H9 (cell line): ENCODE data around the gene ZNF775. TPM values are rescaled to one million over a fixed set of nuclear protein-coding genes. Genes with fewer than 3 reads are reported as not detected.

Experiments
- DNase-seq: peaks from one replicate; pipeline ENCODE4 v3.0.0-alpha.2; 2017
- H2AFZ ChIP-seq: one replicate; pipeline ENCODE4 v1.6.1; 2013; ENCODE audit warnings: mild to moderate bottlenecking, low read length, control low read depth, moderate library complexity
- H2AK5ac ChIP-seq: 2 replicates; pipeline ENCODE4 v1.6.1; 2013; ENCODE audit warnings: low read length, control low read depth, mixed read lengths; ENCODE audit not compliant: insufficient read length
- H2BK120ac ChIP-seq: one replicate; pipeline ENCODE4 v1.6.1; 2013; ENCODE audit warnings: low read depth, mild to moderate bottlenecking, low read length, control low read depth, inconsistent platforms; ENCODE audit not compliant: poor library complexity, severe bottlenecking
- H2BK12ac ChIP-seq: 2 replicates; pipeline ENCODE4 v1.6.1; 2013; ENCODE audit warnings: low read length, control low read depth, mixed read lengths, low read depth; ENCODE audit not compliant: insufficient read length
- H2BK15ac ChIP-seq: 2 replicates; pipeline ENCODE4 v1.6.1; 2013; ENCODE audit warnings: low read depth, low read length, control low read depth
- H2BK20ac ChIP-seq: one replicate; pipeline ENCODE4 v1.6.1; 2013; ENCODE audit warnings: low read depth, mild to moderate bottlenecking, low read length, control low read depth, inconsistent platforms; ENCODE audit not compliant: poor library complexity, severe bottlenecking
- H2BK5ac ChIP-seq: 2 replicates; pipeline ENCODE4 v1.6.1; 2013; ENCODE audit warnings: low read length, control low read depth, mixed read lengths; ENCODE audit not compliant: insufficient read length
- H3K14ac ChIP-seq: 2 replicates; pipeline ENCODE4 v1.6.1; 2013; ENCODE audit warnings: low read length, control low read depth; ENCODE audit not compliant: insufficient read depth
- H3K18ac ChIP-seq: 2 replicates; pipeline ENCODE4 v1.6.1; 2013; ENCODE audit warnings: low read depth, mild to moderate bottlenecking, mixed read lengths, low read length, control low read depth; ENCODE audit not compliant: insufficient read length
- H3K23ac ChIP-seq: 2 replicates; pipeline ENCODE4 v1.6.1; 2013; ENCODE audit warnings: low read length, control low read depth, mixed read lengths, low read depth; ENCODE audit not compliant: insufficient read length
- H3K23me2 ChIP-seq: 2 replicates; pipeline ENCODE4 v1.6.1; 2013; ENCODE audit warnings: low read depth, mild to moderate bottlenecking, mixed read lengths, low read length, control low read depth; ENCODE audit not compliant: insufficient read length, poor library complexity, severe bottlenecking
- H3K27ac ChIP-seq: 2 replicates; pipeline ENCODE4 v1.5.1; 2013; ENCODE audit warnings: low read length, control low read depth, mixed read lengths, low read depth; ENCODE audit not compliant: insufficient read length
- H3K27me3 ChIP-seq: 2 replicates; pipeline ENCODE4 v1.6.1; 2013; ENCODE audit warnings: low read length, control low read depth, inconsistent platforms; ENCODE audit not compliant: insufficient read depth
- H3K4ac ChIP-seq: 2 replicates; pipeline ENCODE4 v1.6.1; 2013; ENCODE audit warnings: low read depth, mild to moderate bottlenecking, control low read depth, inconsistent platforms, low read length, moderate library complexity
- H3K4me1 ChIP-seq: 2 replicates; pipeline ENCODE4 v1.6.1; 2013; ENCODE audit warnings: low read length, control low read depth, inconsistent platforms; ENCODE audit not compliant: insufficient read depth
- H3K4me2 ChIP-seq: 2 replicates; pipeline ENCODE4 v1.6.1; 2013; ENCODE audit warnings: low read length, control low read depth, mixed read lengths; ENCODE audit not compliant: insufficient read length, insufficient read depth
- H3K56ac ChIP-seq: 2 replicates; pipeline ENCODE4 v1.6.1; 2013; ENCODE audit warnings: low read depth, mild to moderate bottlenecking, mixed read lengths, low read length, control low read depth; ENCODE audit not compliant: insufficient read length
- H3K79me1 ChIP-seq: 2 replicates; pipeline ENCODE4 v1.6.1; 2013; ENCODE audit warnings: low read depth, mild to moderate bottlenecking, moderate library complexity, low read length, control low read depth, inconsistent platforms; ENCODE audit not compliant: insufficient read depth, poor library complexity, severe bottlenecking
- H3K79me2 ChIP-seq: 2 replicates; pipeline ENCODE4 v1.6.1; 2013; ENCODE audit warnings: low read length, control low read depth, inconsistent platforms; ENCODE audit not compliant: insufficient read depth
- H3K9ac ChIP-seq: 2 replicates; pipeline ENCODE4 v1.6.1; 2013; ENCODE audit warnings: low read length, control low read depth, mixed read lengths; ENCODE audit not compliant: insufficient read length; ENCODE audit errors: extremely low read depth
- H3K9me3 ChIP-seq: one replicate; pipeline ENCODE4 v1.6.1; 2013; ENCODE audit warnings: low read depth, low read length, inconsistent platforms; ENCODE audit not compliant: control insufficient read depth
- H3T11ph ChIP-seq: one replicate; pipeline ENCODE4 v1.6.1; 2013; ENCODE audit warnings: mild to moderate bottlenecking, low read length, control low read depth, inconsistent platforms
- H4K20me1 ChIP-seq: one replicate; pipeline ENCODE4 v1.6.1; 2013; ENCODE audit not compliant: control insufficient read depth, insufficient read length, insufficient read depth
- H4K5ac ChIP-seq: 2 replicates; pipeline ENCODE4 v1.6.1; 2013; ENCODE audit warnings: low read depth, mild to moderate bottlenecking, mixed read lengths, low read length, control low read depth; ENCODE audit not compliant: insufficient read length
- H4K8ac ChIP-seq: replicated peaks from 2 replicates; pipeline ENCODE4 v1.6.1; 2013; ENCODE audit warnings: low read length, control low read depth, mixed read lengths, low read depth; ENCODE audit not compliant: insufficient read length
- H4K91ac ChIP-seq: 2 replicates; pipeline ENCODE4 v1.6.1; 2013; ENCODE audit warnings: low read depth, mild to moderate bottlenecking, moderate library complexity, mixed read lengths, low read length, control low read depth; ENCODE audit not compliant: insufficient read length
- H3K27ac Mint-ChIP-seq, 3 experiments: 2 replicates in 2 of 3; 3 replicates in 1 of 3; pipeline ENCODE4 v1.8.0; 2020 to 2021; ENCODE audit warnings: mixed read lengths in 3 of 3, mild to moderate bottlenecking in 1 of 3, moderate library complexity in 1 of 3
- H3K27me3 Mint-ChIP-seq: 2 replicates; pipeline ENCODE4 v1.8.0; 2021; ENCODE audit warnings: low read depth, mild to moderate bottlenecking, moderate library complexity, mixed read lengths
- H3K36me3 Mint-ChIP-seq, 3 experiments: 2 replicates in 2 of 3; 3 replicates in 1 of 3; pipeline ENCODE4 v1.8.0; 2020 to 2021; ENCODE audit warnings: low read depth in 3 of 3, mixed read lengths in 3 of 3; ENCODE audit not compliant: insufficient read depth in 1 of 3
- H3K4me1 Mint-ChIP-seq, 2 experiments: 2 replicates each; pipeline ENCODE4 v1.8.0; 2020; ENCODE audit warnings: mixed read lengths in 2 of 2
- H3K4me3 Mint-ChIP-seq, 2 experiments: 2 replicates in 1 of 2; 3 replicates in 1 of 2; pipeline ENCODE4 v1.8.0; 2020 to 2021; ENCODE audit warnings: mild to moderate bottlenecking in 2 of 2, mixed read lengths in 2 of 2, moderate library complexity in 1 of 2
- H3K9me3 Mint-ChIP-seq, 2 experiments: 2 replicates in 1 of 2; 3 replicates in 1 of 2; pipeline ENCODE4 v1.8.0; 2020; ENCODE audit warnings: mild to moderate bottlenecking in 2 of 2, mixed read lengths in 2 of 2, moderate library complexity in 1 of 2
- CTCF ChIP-seq: fragments of 200-600 bp; sonication (generic); conservative IDR thresholded peaks from 3 replicates; pipeline ENCODE4 v1.8.0; 2021; ENCODE audit warnings: antibody characterized with exemption, mild to moderate bottlenecking
- WGBS: extraction: QIAGEN DNeasy Blood & Tissue Kit; methylation state at CpG from one replicate; pipeline ENCODE4 v1.1.7; 2013; ENCODE audit warnings: missing lambda C conversion rate, low lambda C conversion rate, mixed read lengths; ENCODE audit not compliant: insufficient read length; ENCODE audit errors: extremely low coverage; 5-methylcytosine and 5-hydroxymethylcytosine counted together
- total RNA-seq: library from RNA; stranded (reverse); gene quantifications from 2 replicates; pipeline ENCODE4 v1.2.1, GENCODE V29; 2021

ZNF775 gene
- total RNA-seq, 1 experiment from 2014 or later: 10.5 TPM

GRCh38 chr7:150411606-150412005 lies 32.5 kb downstream of the ZNF775 start:
- no peak overlapping the region for H3K56ac ChIP-seq
- no peaks in the 10 kb centered on the region for H3K79me2 ChIP-seq
- no peaks in the 10 kb centered on the region for H3K9me3 ChIP-seq
- no peak for DNase-seq
- H3K79me1 ChIP-seq: no peaks in the 10 kb centered on the region
- Mint-ChIP-seq H3K9me3 (no peaks in the 10 kb centered on the region; a peak in 1 of 5 replicates), H3K27ac (peak overlapping the region in 2 of 3 experiments; percentile 66 to 94; a peak in 4 of 7 replicates), H3K27me3 (no peaks in the 10 kb centered on the region; the same call in 1 of the 2 replicates), H3K4me3 (no peak overlapping the region), H3K36me3 (peaks cover 14 to 46% (median 44%) of the 10 kb centered on the region in 3 experiments), H3K4me1 (peaks cover 16 to 30% of the 10 kb centered on the region in 2 experiments)
- no peak overlapping the region for H3K27ac ChIP-seq
- no peak overlapping the region for H3K23ac ChIP-seq
- no peak overlapping the region for H2AFZ ChIP-seq
- no peak overlapping the region for H3K18ac ChIP-seq
- H2BK120ac ChIP-seq: no peak overlapping the region
- H4K5ac ChIP-seq: no peak overlapping the region
- no peaks in the 10 kb centered on the region for H3K27me3 ChIP-seq
- no peak overlapping the region for H2BK15ac ChIP-seq
- no peaks in the 10 kb centered on the region for H4K20me1 ChIP-seq
- H3K14ac ChIP-seq: no peak overlapping the region
- no CpG with 5 or more reads among the region's 11 CpGs for WGBS
- no peaks in the 10 kb centered on the region for H3K23me2 ChIP-seq
- H2AK5ac ChIP-seq: no peak overlapping the region
- H2BK20ac ChIP-seq: no peak overlapping the region
- no peak overlapping the region for H2BK5ac ChIP-seq
- no peak overlapping the region for H4K91ac ChIP-seq
- H4K8ac ChIP-seq: no peak overlapping the region
- no peak overlapping the region for H3K4me2 ChIP-seq
- no peak overlapping the region for H3T11ph ChIP-seq
- H2BK12ac ChIP-seq: no peak overlapping the region
- no peak overlapping the region for H3K9ac ChIP-seq
- TF ChIP-seq CTCF: no peak
- peaks cover under 1% of the 10 kb centered on the region; the same call in 1 of the 2 replicates for H3K4me1 ChIP-seq
- no peak overlapping the region for H3K4ac ChIP-seq
